Transverse colon (tissue), 4 donors: ENCODE data around the gene GDF2. TPM values are rescaled to one million over a fixed set of nuclear protein-coding genes. Genes with fewer than 3 reads are reported as not detected.

Source experiments
- DNase-seq: peaks from one replicate; pipeline ENCODE4 v3.0.0-alpha.2; 2019
- H3K27ac ChIP-seq, 4 donors: fragments of 200-600 bp; sonication (generic); 2 replicates each; pipeline ENCODE4 v1.5.1; 2016 to 2018; ENCODE audit warnings: inconsistent platforms in 4 of 4
- H3K27me3 ChIP-seq: fragments of 200-600 bp; sonication (generic); 2 replicates; pipeline ENCODE4 v1.5.1; 2017; ENCODE audit warnings: inconsistent platforms
- H3K36me3 ChIP-seq, 4 donors: fragments of 200-600 bp; sonication (generic); 2 replicates each; pipeline ENCODE4 v1.5.1; 2017 to 2019; ENCODE audit warnings: inconsistent platforms in 4 of 4
- H3K4me1 ChIP-seq, 4 donors: fragments of 200-600 bp; sonication (generic); 2 replicates each; pipeline ENCODE4 v1.5.1; 2017 to 2020; ENCODE audit warnings: inconsistent platforms in 4 of 4
- H3K4me3 ChIP-seq, 4 donors: fragments of 200-600 bp; sonication (generic); 1 replicate in 1 of 4; 2 replicates in 3 of 4; pipeline versions ENCODE4 v1.5.1 to v1.6.1; 2017 to 2019; ENCODE audit warnings: inconsistent platforms in 4 of 4
- H3K9me3 ChIP-seq, 2 donors: fragments of 200-600 bp; sonication (generic); 2 replicates each; pipeline ENCODE4 v1.5.1; 2017 to 2019; ENCODE audit warnings: inconsistent platforms in 2 of 2
- CTCF ChIP-seq, 5 experiments: fragments of 200-600 bp in 3 of 5; fragments of 450-650 bp in 2 of 5; sonication (generic) in 3 of 5; IDR thresholded peaks; 1 replicate in 2 of 5; 2 replicates in 3 of 5; pipeline ENCODE4 v1.5.1; 2016 to 2017; ENCODE audit warnings: antibody characterized with exemption in 5 of 5, inconsistent platforms in 3 of 5, mild to moderate bottlenecking in 2 of 5, moderate library complexity in 1 of 5
- EP300 ChIP-seq: sonication (generic); formaldehyde crosslinking; IDR thresholded peaks from one replicate; pipeline ENCODE4 v1.6.1; 2017; ENCODE audit warnings: antibody characterized with exemption, low read depth
- POLR2A ChIP-seq: fragments of 450-650 bp; IDR thresholded peaks from one replicate; pipeline ENCODE4 v1.6.1; 2016; ENCODE audit warnings: antibody characterized with exemption, mild to moderate bottlenecking, moderate library complexity
- POLR2AphosphoS5 ChIP-seq, 3 donors: sonication (generic); formaldehyde crosslinking; IDR thresholded peaks; one replicate each; pipeline ENCODE4 v1.6.1; 2016; ENCODE audit warnings: antibody characterized with exemption in 3 of 3
- WGBS, 2 donors: methylation state at CpG; one replicate each; pipeline ENCODE4 v1.1.5; 2018; ENCODE audit warnings: low coverage in 1 of 2; 5-methylcytosine and 5-hydroxymethylcytosine counted together
- in situ Hi-C, 4 donors: fragments of 200-750 bp; cut with MboI; loops; one replicate each; pipeline versions ENCODE4 v1.15.0 to v1.15.1; 2017; ENCODE audit warnings: low sequenced_read_pairs in 3 of 4, low pct_ligation_motif_present in 1 of 4, low pct_unique_long_range_greater_than_20kb in 1 of 4
- intact Hi-C: fragments of 100-400 bp; cut with DNase I; formaldehyde crosslinking; loops from one replicate; pipeline ENCODE4 v1.15.1; 2023; ENCODE audit warnings: low total_unique reads
- total RNA-seq, 4 donors: library from RNA; depleted of rRNA; stranded (reverse); fragments of >200 nt; gene quantifications; one replicate each; pipeline ENCODE4 v1.1.0, GENCODE V29; 2016

Gene GDF2
- total RNA-seq, 4 donors from 2014 or later, result not detected

DNA sequence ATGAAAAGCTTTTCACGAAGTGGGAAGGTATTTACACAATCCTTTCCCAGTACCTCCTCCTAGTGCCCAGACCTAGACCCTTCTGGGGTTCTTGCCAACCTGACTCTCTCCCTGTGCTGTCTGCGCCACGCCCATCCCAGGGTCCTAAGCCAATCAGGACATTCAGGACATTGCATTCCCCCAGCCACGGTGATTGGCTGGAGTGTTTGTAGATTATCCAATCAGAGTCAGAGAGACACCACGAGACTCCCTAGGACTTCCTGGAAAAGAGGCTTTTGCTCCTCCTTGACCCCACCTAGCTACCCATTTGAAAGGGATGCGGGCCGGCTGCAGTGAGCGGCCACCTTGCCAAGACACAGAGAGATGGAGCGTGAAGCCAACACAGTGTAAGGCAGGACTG is 3.5 kb upstream of the GDF2 start:
- H3K36me3 ChIP-seq, result no peaks in the 10 kb centered on the region
- intact Hi-C loops (loop anchor here (10.0 kb wide), 1 partner anchor 134 kb away; no protein-coding TSS in a partner anchor), in situ Hi-C loops (loop anchor here in 2 of 4 donors (10.0 to 25.0 kb wide), 2 partner anchors 281 to 294 kb away; no protein-coding TSS in a partner anchor)
- H3K4me1 ChIP-seq, result no peaks in the 10 kb centered on the region
- TF ChIP-seq POLR2A, result no peak
- no peak for TF ChIP-seq EP300
- no peak for TF ChIP-seq CTCF (IDR thresholded peaks at IDR 0.05)
- no peak for TF ChIP-seq POLR2AphosphoS5 (IDR thresholded peaks at IDR 0.05)
- no peak overlapping the region for H3K27ac ChIP-seq
- no peak overlapping the region for H3K4me3 ChIP-seq
- no peaks in the 10 kb centered on the region for H3K27me3 ChIP-seq
- H3K9me3 ChIP-seq, result no peaks in the 10 kb centered on the region
- 51 to 83% methylated on average over 3 to 9 of the region's 9 CpGs for WGBS, 2 donors
- no peak for DNase-seq

DNA sequence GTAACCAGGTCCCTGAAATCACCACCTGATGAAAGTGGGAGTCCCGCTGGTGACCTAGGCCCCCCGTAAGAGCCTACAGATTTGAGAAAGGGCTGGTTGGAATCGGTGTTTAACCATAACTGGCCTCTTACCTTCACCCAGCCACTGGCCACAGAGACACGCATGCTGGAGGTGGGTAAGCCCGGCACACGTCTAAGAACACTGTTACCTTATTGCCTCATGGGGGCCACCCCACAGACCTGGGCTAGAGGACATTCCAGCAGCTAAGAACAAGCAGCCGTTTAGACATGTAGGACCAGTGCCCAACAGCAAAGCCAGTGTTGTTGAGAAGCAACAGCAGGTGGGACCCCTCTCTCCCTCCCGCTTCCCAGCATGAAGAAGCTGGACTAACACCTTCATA is 2.5 kb upstream of the GDF2 start:
- no peak overlapping the region for H3K4me3 ChIP-seq
- no peak for TF ChIP-seq POLR2A
- no peak for TF ChIP-seq EP300
- TF ChIP-seq CTCF (IDR thresholded peaks at IDR 0.05), result no peak
- no peak for TF ChIP-seq POLR2AphosphoS5 (IDR thresholded peaks at IDR 0.05)
- H3K36me3 ChIP-seq, result no peaks in the 10 kb centered on the region
- no peaks in the 10 kb centered on the region for H3K27me3 ChIP-seq
- WGBS, 2 donors, result 87% methylated on average over 6 of the region's 8 CpGs; no CpG with 5 or more reads in 1 of the 2 donors
- no peak for DNase-seq
- intact Hi-C loops (loop anchor here (10.0 kb wide), 1 partner anchor 135 kb away; no protein-coding TSS in a partner anchor), in situ Hi-C loops (loop anchor here in 2 of 4 donors (10.0 to 25.0 kb wide), 2 partner anchors 282 to 295 kb away; no protein-coding TSS in a partner anchor)
- no peak overlapping the region for H3K27ac ChIP-seq
- H3K9me3 ChIP-seq, result no peaks in the 10 kb centered on the region
- H3K4me1 ChIP-seq, result no peaks in the 10 kb centered on the region

DNA sequence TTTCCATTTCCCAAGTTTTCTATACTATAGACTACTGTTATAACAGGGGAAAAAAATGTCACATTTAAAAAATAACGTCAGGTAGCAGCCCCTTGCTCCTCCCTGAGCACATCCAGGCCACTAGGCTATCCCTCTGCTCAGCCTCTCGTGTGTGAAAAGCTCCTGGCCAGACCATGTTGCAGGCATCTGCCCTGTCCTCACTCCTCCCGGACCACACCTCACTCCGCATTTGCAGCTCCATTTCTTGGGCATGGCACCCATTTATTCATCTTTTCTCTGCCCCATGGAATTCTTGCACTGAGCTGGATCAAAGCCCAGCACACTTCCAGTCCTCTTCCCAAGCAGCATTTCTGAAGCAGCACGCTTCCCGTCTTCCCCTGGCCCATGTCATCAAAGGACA is 1.4 kb upstream of the GDF2 start:
- 68 to 78% methylated on average over 3 to 6 of the region's 6 CpGs for WGBS, 2 donors
- no peak overlapping the region for H3K27ac ChIP-seq
- TF ChIP-seq EP300 (no peak), POLR2AphosphoS5 (IDR thresholded peaks at IDR 0.05) (no peak)
- no peaks in the 10 kb centered on the region for H3K27me3 ChIP-seq
- H3K4me3 ChIP-seq, result no peak overlapping the region
- H3K36me3 ChIP-seq, result no peaks in the 10 kb centered on the region
- no peak for DNase-seq
- no peaks in the 10 kb centered on the region for H3K4me1 ChIP-seq
- in situ Hi-C loops, result loop anchor here in 1 of 4 donors (25.0 kb wide), 1 partner anchor 284 kb away; no protein-coding TSS in a partner anchor
- intact Hi-C loops, result no loop called here
- H3K9me3 ChIP-seq, result no peaks in the 10 kb centered on the region

GRCh38 chr10:47321521-47322195 is 596 bp upstream of the GDF2 start:
- H3K27ac ChIP-seq, result no peak overlapping the region
- TF ChIP-seq POLR2A (no peak), POLR2AphosphoS5 (IDR thresholded peaks at IDR 0.05) (no peak), CTCF (IDR thresholded peaks at IDR 0.05) (no peak), EP300 (no peak)
- no peaks in the 10 kb centered on the region for H3K27me3 ChIP-seq
- intact Hi-C loops, result no loop called here
- H3K4me1 ChIP-seq, result no peaks in the 10 kb centered on the region
- no peaks in the 10 kb centered on the region for H3K9me3 ChIP-seq
- no peak for DNase-seq
- in situ Hi-C loops, result loop anchor here in 1 of 4 donors (25.0 kb wide), 1 partner anchor 284 kb away; no protein-coding TSS in a partner anchor
- WGBS, 2 donors, result 78% methylated on average over 7 of the region's 8 CpGs; no CpG with 5 or more reads in 1 of the 2 donors
- no peaks in the 10 kb centered on the region for H3K36me3 ChIP-seq
- no peak overlapping the region for H3K4me3 ChIP-seq
